HCT116 (cell line): ENCODE results near the gene MYCBP2. TPM values are rescaled to one million over a fixed set of nuclear protein-coding genes. Genes with fewer than 3 reads are reported as not detected.

ENCODE experiments used
- ATAC-seq: fragments of 200-7000 bp; cut with Tn5 transposase; 2 replicates; pipeline ENCODE4 v1.9.1; 2020; ENCODE audit warnings: mild to moderate bottlenecking, moderate library complexity
- BruUV-seq: library from RNA; stranded (reverse); fragments of 400-500 nt; replicated peaks from 2 replicates; lab custom pipeline; 2021; lab: Mats Ljungman, UMichigan
- CTCF ChIA-PET: fragments of 300-600 bp; sonication (Branson Sonifier 250); formaldehyde crosslinking; loops from one replicate; lab custom pipeline; 2021; ENCODE audit warnings: antibody characterized with exemption; lab: Charles Lee
- POLR2A ChIA-PET: fragments of 300-600, 350-600 bp; sonication (Branson Sonifier 250); formaldehyde crosslinking; loops from one replicate; lab custom pipeline; 2021; ENCODE audit warnings: antibody characterized with exemption; lab: Charles Lee
- RAD21 ChIA-PET, 2 experiments: fragments of 300-600 bp; sonication (Branson Sonifier 250); formaldehyde crosslinking; loops; one replicate each; lab custom pipeline; 2023; ENCODE audit warnings: low total read pairs in 2 of 2; ENCODE audit not compliant: uncharacterized antibody in 2 of 2, unreplicated experiment in 2 of 2, low non-redundant PET in 1 of 2; lab: Charles Lee
- DNase-seq: peaks from one replicate; pipeline ENCODE4 v3.0.0-alpha.2; 2010; ENCODE audit warnings: low read depth, low spot score
- H2AFZ ChIP-seq: fragments of 200-600 bp; shearing (Covaris generic), sonication (generic); 2 replicates; pipeline ENCODE4 v1.6.1; 2017; ENCODE audit warnings: low read depth, mixed run types, mixed read lengths, antibody characterized with exemption, low read length; ENCODE audit not compliant: poor library complexity, severe bottlenecking
- H3K27ac ChIP-seq: 2 replicates; pipeline ENCODE4 v1.5.1; 2012; ENCODE audit warnings: low read depth, low read length
- H3K27me3 ChIP-seq: fragments of 200-600 bp; sonication (generic); 2 replicates; pipeline ENCODE4 v1.6.1; 2016; ENCODE audit warnings: mixed run types, low read length, mixed read lengths; ENCODE audit not compliant: insufficient read depth
- H3K36me3 ChIP-seq, 2 experiments: fragments of 200-500 bp in 1 of 2; fragments of 200-600 bp in 1 of 2; sonication (Bioruptor generic) in 1 of 2; sonication (generic) in 1 of 2; 2 replicates each; pipeline versions ENCODE4 v1.5.1 to v1.6.1; 2014 to 2016; ENCODE audit warnings: low read length in 2 of 2, inconsistent platforms in 1 of 2, mixed read lengths in 1 of 2, mixed run types in 1 of 2; ENCODE audit not compliant: insufficient read depth in 2 of 2, control insufficient read depth in 1 of 2
- H3K4me1 ChIP-seq, 2 experiments: fragments of 200-600 bp in 1 of 2; sonication (generic) in 1 of 2; 2 replicates each; pipeline versions ENCODE4 v1.5.1 to v1.6.1; 2012 to 2017; ENCODE audit warnings: low read length in 2 of 2, inconsistent platforms in 1 of 2, mild to moderate bottlenecking in 1 of 2, mixed read lengths in 1 of 2, mixed run types in 1 of 2, moderate library complexity in 1 of 2; ENCODE audit not compliant: insufficient read depth in 2 of 2, control insufficient read depth in 1 of 2
- H3K4me2 ChIP-seq: fragments of 200-600 bp; sonication (generic); 2 replicates; pipeline ENCODE4 v1.6.1; 2017; ENCODE audit warnings: mixed run types, low read length, mixed read lengths
- H3K4me3 ChIP-seq, 2 experiments: fragments of 200-600 bp in 1 of 2; sonication (generic) in 1 of 2; replicated peaks in 1 of 2; 2 replicates each; pipeline ENCODE4 v1.5.1; 2011 to 2016; ENCODE audit warnings: low read length in 2 of 2, control low read depth in 1 of 2, low read depth in 1 of 2, mild to moderate bottlenecking in 1 of 2, mixed read lengths in 1 of 2, mixed run types in 1 of 2
- H3K79me2 ChIP-seq: fragments of 200-600 bp; sonication (generic); 2 replicates; pipeline ENCODE4 v1.6.1; 2017; ENCODE audit warnings: mild to moderate bottlenecking, mixed run types, low read length, moderate library complexity, mixed read lengths; ENCODE audit not compliant: insufficient read depth
- H3K9ac ChIP-seq: fragments of 200-600 bp; sonication (generic); 2 replicates; pipeline ENCODE4 v1.6.1; 2016; ENCODE audit warnings: low read length, mixed read lengths
- H3K9me2 ChIP-seq: fragments of 200-600 bp; sonication (generic), shearing (Covaris generic); 2 replicates; pipeline ENCODE4 v1.6.1; 2017; ENCODE audit warnings: mixed run types, mild to moderate bottlenecking, moderate library complexity; ENCODE audit not compliant: insufficient read depth
- H3K9me3 ChIP-seq, 2 experiments: fragments of 200-500 bp in 1 of 2; fragments of 200-600 bp in 1 of 2; sonication (Bioruptor generic) in 1 of 2; sonication (generic) in 1 of 2; 2 replicates each; pipeline ENCODE4 v1.6.1; 2014 to 2017; ENCODE audit warnings: low read length in 2 of 2, mixed read lengths in 2 of 2, inconsistent platforms in 1 of 2, low read depth in 1 of 2, mild to moderate bottlenecking in 1 of 2, mixed run types in 1 of 2, moderate library complexity in 1 of 2; ENCODE audit not compliant: control insufficient read depth in 1 of 2, insufficient read depth in 1 of 2
- H4K20me1 ChIP-seq: fragments of 200-600 bp; sonication (generic), shearing (Covaris generic); 2 replicates; pipeline ENCODE4 v1.6.1; 2017; ENCODE audit warnings: mixed run types, mild to moderate bottlenecking, moderate library complexity; ENCODE audit not compliant: insufficient read depth
- CBX3 ChIP-seq: IDR thresholded peaks from 2 replicates; pipeline ENCODE4 v1.6.1; 2012; ENCODE audit warnings: low read depth
- CEBPB ChIP-seq: IDR thresholded peaks from 2 replicates; pipeline ENCODE4 v1.6.1; 2012; ENCODE audit warnings: low read depth
- EGR1 ChIP-seq: IDR thresholded peaks from 2 replicates; pipeline ENCODE4 v1.6.1; 2012; ENCODE audit warnings: low read depth
- ELF1 ChIP-seq: IDR thresholded peaks from 2 replicates; pipeline ENCODE4 v1.6.1; 2012; ENCODE audit warnings: low read depth, borderline replicate concordance
- EZH2 ChIP-seq: fragments of 200-600 bp; sonication (generic); IDR thresholded peaks from 2 replicates; pipeline ENCODE4 v1.6.1; 2017; ENCODE audit warnings: antibody characterized with exemption, mixed run types
- EZH2phosphoT487 ChIP-seq: fragments of 200-600 bp; IDR thresholded peaks from 2 replicates; pipeline ENCODE4 v1.6.1; 2018; ENCODE audit warnings: antibody characterized with exemption, borderline replicate concordance
- JUND ChIP-seq: IDR thresholded peaks from 2 replicates; pipeline ENCODE4 v1.6.1; 2012
- POLR2A ChIP-seq: IDR thresholded peaks from 2 replicates; pipeline ENCODE4 v1.7.0; 2011; ENCODE audit warnings: borderline replicate concordance; ENCODE audit not compliant: insufficient read depth, insufficient read length; ENCODE audit errors: extremely low read depth
- POLR2AphosphoS5 ChIP-seq: IDR thresholded peaks from 2 replicates; pipeline ENCODE4 v1.6.1; 2011; ENCODE audit warnings: mild to moderate bottlenecking, low read depth, low read length, moderate library complexity
- SIN3A ChIP-seq: IDR thresholded peaks from 2 replicates; pipeline ENCODE4 v1.6.1; 2012; ENCODE audit warnings: low read depth
- SP1 ChIP-seq: IDR thresholded peaks from 2 replicates; pipeline ENCODE4 v1.6.1; 2012; ENCODE audit warnings: low read depth
- SRF ChIP-seq: IDR thresholded peaks from 2 replicates; pipeline ENCODE4 v1.6.1; 2012; ENCODE audit warnings: low read depth
- TCF7L2 ChIP-seq: IDR thresholded peaks from 2 replicates; pipeline ENCODE4 v1.7.0; 2011; ENCODE audit warnings: borderline replicate concordance, inconsistent platforms; ENCODE audit not compliant: insufficient read depth, insufficient read length; ENCODE audit errors: extremely low read depth
- YY1 ChIP-seq: IDR thresholded peaks from 2 replicates; pipeline ENCODE4 v1.6.1; 2011; ENCODE audit warnings: low read length, low read depth, moderate library complexity, mild to moderate bottlenecking; ENCODE audit not compliant: insufficient replicate concordance; ENCODE audit errors: extremely low read depth
- ZFX ChIP-seq: fragments of 450-650 bp; IDR thresholded peaks from 2 replicates; pipeline ENCODE4 v1.6.1; 2017
- intact Hi-C: fragments of 100-400 bp; cut with micrococcal nuclease; formaldehyde crosslinking; loops from 2 replicates; pipeline ENCODE4 v1.10.0; 2022
- total RNA-seq: library from RNA; stranded (reverse); gene quantifications from one replicate; pipeline ENCODE4 v1.2.1, GENCODE V29; 2021; ENCODE audit not compliant: unreplicated experiment
- TF ChIP-seq, protein P1 (sequence below): IDR thresholded peaks from 2 replicates; pipeline ENCODE4 v1.6.1; 2012
- TF ChIP-seq, protein P2 (sequence below): IDR thresholded peaks from 2 replicates; pipeline ENCODE4 v1.6.1; 2012; ENCODE audit warnings: low read depth
- TF ChIP-seq, protein P3 (sequence below): IDR thresholded peaks from 2 replicates; pipeline ENCODE4 v1.6.1; 2011; ENCODE audit warnings: mild to moderate bottlenecking, low read length, moderate library complexity; ENCODE audit not compliant: insufficient replicate concordance; ENCODE audit errors: extremely low read depth
- TF ChIP-seq, protein P4 (sequence below): IDR thresholded peaks from 2 replicates; pipeline ENCODE4 v1.6.1; 2012

Gene MYCBP2
- total RNA-seq, 1 experiment from 2014 or later = 48.5 TPM

DNA sequence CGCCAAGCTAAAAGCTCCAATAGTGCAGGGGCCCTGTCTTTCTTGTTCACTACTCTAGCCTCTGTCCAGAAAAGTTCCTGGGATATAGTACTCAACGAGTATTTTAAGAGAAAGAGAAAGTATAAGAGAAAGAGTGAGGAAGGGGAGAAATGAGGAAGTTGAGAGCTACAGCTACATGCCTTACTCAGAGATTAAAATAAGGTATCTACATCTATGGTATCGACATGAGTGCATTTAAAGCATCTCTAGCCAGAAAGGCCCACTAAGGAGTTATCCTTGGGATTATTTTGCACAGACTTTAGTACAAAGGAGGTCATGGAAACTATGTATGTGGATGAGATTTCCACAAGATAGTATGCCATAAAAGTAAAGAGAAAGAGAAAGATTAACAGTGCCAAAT lies 28.5 kb downstream of the MYCBP2 start:
- no peak for DNase-seq
- Histone ChIP-seq H3K4me2 (no peak overlapping the region), H2AFZ (no peak overlapping the region), H3K4me3 (no peak overlapping the region), H3K9me2 (no peaks in the 10 kb centered on the region), H4K20me1 (peaks cover 9% of the 10 kb centered on the region; the same call in 1 of the 2 replicates), H3K36me3 (peaks cover 0 to 2% of the 10 kb centered on the region in 2 experiments; a peak in 1 of 4 replicates), H3K27ac (no peak overlapping the region), H3K9ac (no peak overlapping the region), H3K79me2 (peaks cover 55% of the 10 kb centered on the region), H3K4me1 (no peaks in the 10 kb centered on the region), H3K9me3 (no peaks in the 10 kb centered on the region), H3K27me3 (no peaks in the 10 kb centered on the region)
- CTCF ChIA-PET = no interaction called here
- BruUV-seq = no TSS peak
- TF ChIP-seq POLR2A (no peak), JUND (no peak), EGR1 (no peak), SRF (no peak), YY1 (no peak), TCF7L2 (no peak), ZFX (no peak), SP1 (no peak), POLR2AphosphoS5 (no peak), CEBPB (no peak), SIN3A (no peak), ELF1 (no peak), CBX3 (no peak), EZH2 (no peak), EZH2phosphoT487 (no peak)
- TF ChIP-seq, protein P1, sequence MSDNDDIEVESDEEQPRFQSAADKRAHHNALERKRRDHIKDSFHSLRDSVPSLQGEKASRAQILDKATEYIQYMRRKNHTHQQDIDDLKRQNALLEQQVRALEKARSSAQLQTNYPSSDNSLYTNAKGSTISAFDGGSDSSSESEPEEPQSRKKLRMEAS = no peak
- TF ChIP-seq, protein P2, sequence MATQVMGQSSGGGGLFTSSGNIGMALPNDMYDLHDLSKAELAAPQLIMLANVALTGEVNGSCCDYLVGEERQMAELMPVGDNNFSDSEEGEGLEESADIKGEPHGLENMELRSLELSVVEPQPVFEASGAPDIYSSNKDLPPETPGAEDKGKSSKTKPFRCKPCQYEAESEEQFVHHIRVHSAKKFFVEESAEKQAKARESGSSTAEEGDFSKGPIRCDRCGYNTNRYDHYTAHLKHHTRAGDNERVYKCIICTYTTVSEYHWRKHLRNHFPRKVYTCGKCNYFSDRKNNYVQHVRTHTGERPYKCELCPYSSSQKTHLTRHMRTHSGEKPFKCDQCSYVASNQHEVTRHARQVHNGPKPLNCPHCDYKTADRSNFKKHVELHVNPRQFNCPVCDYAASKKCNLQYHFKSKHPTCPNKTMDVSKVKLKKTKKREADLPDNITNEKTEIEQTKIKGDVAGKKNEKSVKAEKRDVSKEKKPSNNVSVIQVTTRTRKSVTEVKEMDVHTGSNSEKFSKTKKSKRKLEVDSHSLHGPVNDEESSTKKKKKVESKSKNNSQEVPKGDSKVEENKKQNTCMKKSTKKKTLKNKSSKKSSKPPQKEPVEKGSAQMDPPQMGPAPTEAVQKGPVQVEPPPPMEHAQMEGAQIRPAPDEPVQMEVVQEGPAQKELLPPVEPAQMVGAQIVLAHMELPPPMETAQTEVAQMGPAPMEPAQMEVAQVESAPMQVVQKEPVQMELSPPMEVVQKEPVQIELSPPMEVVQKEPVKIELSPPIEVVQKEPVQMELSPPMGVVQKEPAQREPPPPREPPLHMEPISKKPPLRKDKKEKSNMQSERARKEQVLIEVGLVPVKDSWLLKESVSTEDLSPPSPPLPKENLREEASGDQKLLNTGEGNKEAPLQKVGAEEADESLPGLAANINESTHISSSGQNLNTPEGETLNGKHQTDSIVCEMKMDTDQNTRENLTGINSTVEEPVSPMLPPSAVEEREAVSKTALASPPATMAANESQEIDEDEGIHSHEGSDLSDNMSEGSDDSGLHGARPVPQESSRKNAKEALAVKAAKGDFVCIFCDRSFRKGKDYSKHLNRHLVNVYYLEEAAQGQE = no peak
- TF ChIP-seq, protein P3, sequence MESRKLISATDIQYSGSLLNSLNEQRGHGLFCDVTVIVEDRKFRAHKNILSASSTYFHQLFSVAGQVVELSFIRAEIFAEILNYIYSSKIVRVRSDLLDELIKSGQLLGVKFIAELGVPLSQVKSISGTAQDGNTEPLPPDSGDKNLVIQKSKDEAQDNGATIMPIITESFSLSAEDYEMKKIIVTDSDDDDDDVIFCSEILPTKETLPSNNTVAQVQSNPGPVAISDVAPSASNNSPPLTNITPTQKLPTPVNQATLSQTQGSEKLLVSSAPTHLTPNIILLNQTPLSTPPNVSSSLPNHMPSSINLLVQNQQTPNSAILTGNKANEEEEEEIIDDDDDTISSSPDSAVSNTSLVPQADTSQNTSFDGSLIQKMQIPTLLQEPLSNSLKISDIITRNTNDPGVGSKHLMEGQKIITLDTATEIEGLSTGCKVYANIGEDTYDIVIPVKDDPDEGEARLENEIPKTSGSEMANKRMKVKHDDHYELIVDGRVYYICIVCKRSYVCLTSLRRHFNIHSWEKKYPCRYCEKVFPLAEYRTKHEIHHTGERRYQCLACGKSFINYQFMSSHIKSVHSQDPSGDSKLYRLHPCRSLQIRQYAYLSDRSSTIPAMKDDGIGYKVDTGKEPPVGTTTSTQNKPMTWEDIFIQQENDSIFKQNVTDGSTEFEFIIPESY = no peak
- TF ChIP-seq, protein P4, sequence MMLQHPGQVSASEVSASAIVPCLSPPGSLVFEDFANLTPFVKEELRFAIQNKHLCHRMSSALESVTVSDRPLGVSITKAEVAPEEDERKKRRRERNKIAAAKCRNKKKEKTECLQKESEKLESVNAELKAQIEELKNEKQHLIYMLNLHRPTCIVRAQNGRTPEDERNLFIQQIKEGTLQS = no peak
- POLR2A ChIA-PET = no interaction called here
- intact Hi-C loops = no loop called here
- RAD21 ChIA-PET = no interaction called here
- ATAC-seq = no peak
